Stomach (tissue), 9 donors: Measurements from ENCODE around the gene TXNDC11. TPM values are rescaled to one million over a fixed set of nuclear protein-coding genes. Genes with fewer than 3 reads are reported as not detected.
A peak's percentile ranks its signal among the peaks of the same experiment; 100 is the strongest.

ENCODE experiments used
- DNase-seq, 2 donors: peaks; one replicate each; pipeline versions ENCODE4 v3.0.0 to v3.0.0-alpha.2; 2013 to 2019
- H3K27ac ChIP-seq, 5 donors: fragments of 200-600 bp in 4 of 5; sonication (generic) in 4 of 5; one replicate each; pipeline ENCODE4 v1.5.1; 2013 to 2019; ENCODE audit warnings: mild to moderate bottlenecking in 1 of 5, moderate library complexity in 1 of 5
- H3K27me3 ChIP-seq, 3 donors: fragments of 200-600 bp; sonication (generic); one replicate each; pipeline ENCODE4 v1.5.1; 2017 to 2019; ENCODE audit warnings: mixed run types in 1 of 3
- H3K36me3 ChIP-seq, 4 donors: fragments of 200-600 bp; sonication (generic); 1 replicate in 3 of 4; 2 replicates in 1 of 4; pipeline ENCODE4 v1.5.1; 2016 to 2019
- H3K4me1 ChIP-seq, 4 donors: fragments of 200-600 bp; sonication (generic); one replicate each; pipeline ENCODE4 v1.5.1; 2016 to 2019
- H3K4me3 ChIP-seq, 4 donors: fragments of 200-600 bp; sonication (generic) in 3 of 4; one replicate each; pipeline ENCODE4 v1.5.1; 2016 to 2019; ENCODE audit warnings: mild to moderate bottlenecking in 1 of 4
- H3K9me3 ChIP-seq, 4 donors: fragments of 200-600 bp; sonication (generic); one replicate each; pipeline ENCODE4 v1.5.1; 2016 to 2019
- EP300 ChIP-seq: sonication (generic); formaldehyde crosslinking; IDR thresholded peaks from one replicate; pipeline ENCODE4 v1.6.1; 2017; ENCODE audit warnings: antibody characterized with exemption
- POLR2A ChIP-seq, 4 donors: fragments of 450-650 bp; IDR thresholded peaks; one replicate each; pipeline ENCODE4 v1.6.1; 2016; ENCODE audit warnings: antibody characterized with exemption in 4 of 4, control low read depth in 2 of 4, mild to moderate bottlenecking in 1 of 4, moderate library complexity in 1 of 4
- POLR2AphosphoS5 ChIP-seq, 3 donors: sonication (generic); formaldehyde crosslinking; IDR thresholded peaks; one replicate each; pipeline ENCODE4 v1.6.1; 2016; ENCODE audit warnings: antibody characterized with exemption in 3 of 3
- WGBS, 5 donors: extraction: QIAGEN DNeasy Blood & Tissue Kit in 3 of 5; methylation state at CpG; one replicate each; pipeline versions ENCODE4 v1.1.5 to v1.1.7; 2013 to 2018; 5-methylcytosine and 5-hydroxymethylcytosine counted together
- intact Hi-C: fragments of 100-400 bp; cut with DNase I; formaldehyde crosslinking; loops from one replicate; pipeline ENCODE4 v1.15.1; 2023; ENCODE audit warnings: low total_unique reads
- polyA plus RNA-seq, 3 donors: library from polyadenylated mRNA; stranded (reverse); fragments of 200-250 nt; gene quantifications; one replicate each; pipeline ENCODE4 v1.2.3, GENCODE V29; 2013
- total RNA-seq, 5 donors: library from RNA; depleted of rRNA; stranded (reverse); fragments of >200 nt; gene quantifications; one replicate each; pipeline versions ENCODE4 v1.1.0 to v1.2.3, GENCODE V29; 2014 to 2016
- TF ChIP-seq, protein P1 (sequence below), 7 experiments: fragments of 450-650 bp in 4 of 7; fragments of 200-600 bp in 3 of 7; sonication (generic) in 3 of 7; IDR thresholded peaks; one replicate each; pipeline ENCODE4 v1.5.1; 2016 to 2019; ENCODE audit warnings: antibody characterized with exemption in 7 of 7, control low read depth in 2 of 7, mild to moderate bottlenecking in 1 of 7
- donor health status: healthy with polysubstance abuse.
- donor health status: Bipolar disorder and iron deficiency.
- donor health status: healthy.

The TXNDC11 gene
- total and polyA plus RNA-seq, 8 donors, result 24.1 to 72.9 (median 42.1) TPM

DNA sequence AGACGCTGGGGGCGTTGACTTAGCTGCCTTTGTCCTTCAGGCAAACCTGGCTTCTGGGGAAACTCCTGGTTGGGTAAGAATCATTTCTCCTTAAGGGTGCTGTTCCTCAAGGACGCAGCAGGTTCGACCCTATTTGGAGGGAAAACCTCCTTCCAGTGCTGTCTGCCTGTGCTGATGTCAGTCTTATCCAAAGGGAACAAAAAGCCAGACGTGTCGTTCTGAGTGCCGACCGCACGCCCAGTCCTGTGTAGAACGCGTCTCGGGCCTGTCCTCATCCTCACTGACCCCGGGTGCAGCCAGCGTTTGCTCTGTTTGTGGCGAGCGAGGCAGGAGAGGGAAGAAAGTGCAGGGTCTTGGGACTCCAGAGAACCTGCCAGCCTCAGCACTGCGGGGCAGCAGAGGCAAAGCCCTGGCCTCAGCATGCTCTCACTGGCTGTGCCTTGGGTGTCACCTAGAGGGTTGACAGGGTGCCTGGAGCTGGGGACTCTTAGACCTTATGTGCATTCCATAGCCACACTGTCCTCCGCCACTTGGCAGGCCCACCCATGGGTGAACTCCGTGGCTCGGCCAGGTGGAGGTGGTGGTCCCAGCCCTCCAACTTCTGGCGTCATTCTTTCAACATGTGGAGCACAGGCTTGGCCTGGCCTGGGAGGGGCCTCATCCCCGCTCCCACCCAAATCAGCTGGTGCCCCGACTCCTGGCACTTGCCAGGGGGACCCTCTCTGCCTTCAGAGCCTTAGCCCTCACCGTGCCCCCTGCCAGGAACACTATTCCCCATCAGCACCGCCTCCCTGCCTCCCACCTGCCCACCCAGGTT lies 68.4 kb downstream of the TXNDC11 start:
- WGBS, 5 donors, result 78 to 92% (median 83%) methylated on average over 21 to 25 of the region's 25 CpGs
- no peak for DNase-seq
- Histone ChIP-seq H3K27me3 (no peaks in the 10 kb centered on the region), H3K4me3 (no peak overlapping the region), H3K4me1 (peaks cover 76 to 99% (median 92%) of the 10 kb centered on the region in 4 donors), H3K9me3 (no peaks in the 10 kb centered on the region), H3K36me3 (peaks cover 22 to 38% (median 37%) of the 10 kb centered on the region in 4 donors), H3K27ac (peak overlapping the region in 4 of 5 donors; percentile 6 to 89 (median 65))
- TF ChIP-seq POLR2AphosphoS5 (IDR thresholded peaks at IDR 0.05) (no peak), EP300 (no peak), POLR2A (IDR thresholded peaks at IDR 0.05) (no peak)
- TF ChIP-seq, protein P1, sequence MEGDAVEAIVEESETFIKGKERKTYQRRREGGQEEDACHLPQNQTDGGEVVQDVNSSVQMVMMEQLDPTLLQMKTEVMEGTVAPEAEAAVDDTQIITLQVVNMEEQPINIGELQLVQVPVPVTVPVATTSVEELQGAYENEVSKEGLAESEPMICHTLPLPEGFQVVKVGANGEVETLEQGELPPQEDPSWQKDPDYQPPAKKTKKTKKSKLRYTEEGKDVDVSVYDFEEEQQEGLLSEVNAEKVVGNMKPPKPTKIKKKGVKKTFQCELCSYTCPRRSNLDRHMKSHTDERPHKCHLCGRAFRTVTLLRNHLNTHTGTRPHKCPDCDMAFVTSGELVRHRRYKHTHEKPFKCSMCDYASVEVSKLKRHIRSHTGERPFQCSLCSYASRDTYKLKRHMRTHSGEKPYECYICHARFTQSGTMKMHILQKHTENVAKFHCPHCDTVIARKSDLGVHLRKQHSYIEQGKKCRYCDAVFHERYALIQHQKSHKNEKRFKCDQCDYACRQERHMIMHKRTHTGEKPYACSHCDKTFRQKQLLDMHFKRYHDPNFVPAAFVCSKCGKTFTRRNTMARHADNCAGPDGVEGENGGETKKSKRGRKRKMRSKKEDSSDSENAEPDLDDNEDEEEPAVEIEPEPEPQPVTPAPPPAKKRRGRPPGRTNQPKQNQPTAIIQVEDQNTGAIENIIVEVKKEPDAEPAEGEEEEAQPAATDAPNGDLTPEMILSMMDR (IDR thresholded peaks at IDR 0.05), result no peak
- intact Hi-C loops, result no loop called here

DNA sequence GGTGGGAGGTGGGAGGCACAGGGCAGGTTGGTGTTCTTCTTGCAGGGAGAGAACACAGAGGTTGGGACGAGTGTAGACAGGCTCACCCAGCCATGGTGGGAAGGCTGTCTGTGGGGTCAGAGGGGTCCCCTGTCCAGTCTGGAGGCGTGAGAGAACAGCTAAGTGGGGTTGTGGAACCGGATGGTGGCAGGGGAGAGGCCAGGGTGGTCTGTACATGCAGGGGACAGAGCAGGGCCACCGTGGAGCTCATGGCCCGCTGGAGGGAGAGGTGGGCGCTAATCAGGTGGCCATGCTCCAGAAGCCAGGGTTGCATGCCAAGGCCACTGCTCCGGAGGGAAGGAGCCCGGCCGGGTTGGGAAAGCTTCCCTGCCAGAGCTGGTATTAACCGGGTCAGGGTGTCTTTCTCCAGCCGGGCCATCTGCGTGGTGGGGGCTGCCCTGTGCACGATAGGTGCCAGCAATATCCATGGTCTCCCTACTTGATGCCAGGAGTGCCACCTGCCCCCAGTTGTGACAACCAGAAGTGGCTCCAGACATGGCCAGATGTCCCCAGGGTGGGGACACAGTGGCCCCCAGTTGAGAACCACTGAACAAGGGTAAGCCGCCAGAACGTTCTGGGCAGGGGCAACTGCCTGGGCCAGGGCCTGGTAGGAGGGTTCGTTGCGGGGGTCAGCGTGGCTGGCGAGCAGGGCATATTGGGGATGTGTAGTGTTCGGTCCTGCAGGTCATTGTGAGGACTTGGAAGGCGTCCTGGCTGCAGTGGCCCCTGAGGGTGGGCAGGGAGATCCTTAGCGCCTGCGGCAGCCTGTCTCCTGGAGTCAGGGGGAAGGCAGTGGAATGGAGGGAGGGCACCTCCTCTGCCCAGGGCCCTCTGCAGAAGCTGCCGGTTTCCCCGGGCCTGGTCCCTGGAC lies 69.3 kb downstream of the TXNDC11 start:
- H3K4me1 ChIP-seq, result peaks cover 71 to 95% (median 91%) of the 10 kb centered on the region in 4 donors

DNA sequence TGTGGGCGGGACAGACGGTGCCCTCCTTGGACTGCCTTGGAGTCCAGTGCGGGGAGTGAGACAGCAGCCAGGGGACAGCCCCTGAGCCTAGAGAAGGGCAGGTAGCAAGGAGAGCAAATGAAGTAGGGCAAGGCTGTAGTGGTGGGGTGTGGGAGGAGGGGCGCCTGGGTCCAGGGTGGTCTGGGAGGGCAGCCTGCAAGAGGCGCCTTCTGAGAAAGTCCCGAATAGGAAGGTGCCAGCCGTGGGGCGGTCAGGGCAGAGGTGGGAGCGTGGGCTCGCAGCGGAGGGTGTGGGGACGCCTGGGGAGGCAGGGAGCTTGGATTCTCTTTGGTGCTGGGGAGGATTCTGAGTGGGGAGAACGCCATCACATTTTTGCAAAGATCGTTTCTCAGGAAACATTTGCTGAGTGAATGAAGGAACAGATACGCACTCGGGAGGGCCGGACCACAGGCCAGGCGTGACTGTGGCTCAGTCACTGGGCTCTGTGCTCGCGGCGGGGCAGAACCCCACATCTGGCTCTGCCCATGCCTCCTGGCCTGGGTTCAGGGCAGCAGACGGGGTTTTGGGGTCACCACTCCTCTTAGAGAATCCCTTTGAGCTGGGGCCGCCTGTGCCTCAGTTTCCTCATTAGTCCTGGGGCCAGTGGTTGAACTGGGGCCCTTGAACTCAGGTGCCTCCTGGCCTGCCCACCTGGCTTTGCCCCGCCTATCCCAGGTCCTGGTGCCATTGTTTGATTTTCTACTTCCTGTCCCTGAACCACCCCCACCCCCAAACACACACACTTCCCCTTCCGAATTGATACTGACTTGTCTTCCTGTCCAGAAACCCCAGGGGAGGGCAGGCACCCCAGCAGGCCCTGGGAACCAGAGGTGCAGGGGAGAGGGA lies 70.2 kb downstream of the TXNDC11 start:
- Histone ChIP-seq H3K27ac (peak overlapping the region; percentile 16 to 89 (median 55)), H3K27me3 (no peaks in the 10 kb centered on the region), H3K36me3 (peaks cover 15 to 21% (median 19%) of the 10 kb centered on the region in 4 donors), H3K4me1 (peaks cover 66 to 92% (median 88%) of the 10 kb centered on the region in 4 donors), H3K9me3 (no peaks in the 10 kb centered on the region), H3K4me3 (no peak overlapping the region)
- TF ChIP-seq POLR2AphosphoS5 (IDR thresholded peaks at IDR 0.05) (no peak), EP300 (no peak)
- TF ChIP-seq, protein P1 (IDR thresholded peaks at IDR 0.05), result no peak
- peak in 1 of 2 donors; percentile 68 for DNase-seq
- 74 to 84% (median 84%) methylated on average over 23 to 25 of the region's 25 CpGs for WGBS, 5 donors
- intact Hi-C loops, result no loop called here

More for the DNA sequence above, 69.3 kb downstream of the TXNDC11 start:
- Histone ChIP-seq H3K4me3 (no peak overlapping the region), H3K9me3 (no peaks in the 10 kb centered on the region), H3K27ac (peak overlapping the region; percentile 16 to 89 (median 55)), H3K27me3 (no peaks in the 10 kb centered on the region), H3K36me3 (peaks cover 17 to 30% (median 28%) of the 10 kb centered on the region in 4 donors)
- intact Hi-C loops, result no loop called here
- no peak for TF ChIP-seq EP300
- no peak for TF ChIP-seq POLR2A (IDR thresholded peaks at IDR 0.05)
- TF ChIP-seq, protein P1 (IDR thresholded peaks at IDR 0.05), result no peak
- no peak for TF ChIP-seq POLR2AphosphoS5 (IDR thresholded peaks at IDR 0.05)
- DNase-seq, result no peak
- 53 to 74% (median 61%) methylated on average over 15 to 25 of the region's 25 CpGs for WGBS, 5 donors
